Stomach (tissue), 9 donors: ENCODE results near the gene DTYMK. TPM values are rescaled to one million over a fixed set of nuclear protein-coding genes. Genes with fewer than 3 reads are reported as not detected.

Experiments used
- DNase-seq, 2 donors: peaks; one replicate each; pipeline versions ENCODE4 v3.0.0 to v3.0.0-alpha.2; 2013 to 2019
- H3K27ac ChIP-seq, 5 donors: fragments of 200-600 bp in 4 of 5; sonication (generic) in 4 of 5; one replicate each; pipeline ENCODE4 v1.5.1; 2013 to 2019; ENCODE audit warnings: mild to moderate bottlenecking in 1 of 5, moderate library complexity in 1 of 5
- H3K27me3 ChIP-seq, 3 donors: fragments of 200-600 bp; sonication (generic); one replicate each; pipeline ENCODE4 v1.5.1; 2017 to 2019; ENCODE audit warnings: mixed run types in 1 of 3
- H3K36me3 ChIP-seq, 4 donors: fragments of 200-600 bp; sonication (generic); 1 replicate in 3 of 4; 2 replicates in 1 of 4; pipeline ENCODE4 v1.5.1; 2016 to 2019
- H3K4me1 ChIP-seq, 4 donors: fragments of 200-600 bp; sonication (generic); one replicate each; pipeline ENCODE4 v1.5.1; 2016 to 2019
- H3K4me3 ChIP-seq, 4 donors: fragments of 200-600 bp; sonication (generic) in 3 of 4; one replicate each; pipeline ENCODE4 v1.5.1; 2016 to 2019; ENCODE audit warnings: mild to moderate bottlenecking in 1 of 4
- H3K9me3 ChIP-seq, 4 donors: fragments of 200-600 bp; sonication (generic); one replicate each; pipeline ENCODE4 v1.5.1; 2016 to 2019
- EP300 ChIP-seq: sonication (generic); formaldehyde crosslinking; IDR thresholded peaks from one replicate; pipeline ENCODE4 v1.6.1; 2017; ENCODE audit warnings: antibody characterized with exemption
- POLR2A ChIP-seq, 4 donors: fragments of 450-650 bp; IDR thresholded peaks; one replicate each; pipeline ENCODE4 v1.6.1; 2016; ENCODE audit warnings: antibody characterized with exemption in 4 of 4, control low read depth in 2 of 4, mild to moderate bottlenecking in 1 of 4, moderate library complexity in 1 of 4
- POLR2AphosphoS5 ChIP-seq, 3 donors: sonication (generic); formaldehyde crosslinking; IDR thresholded peaks; one replicate each; pipeline ENCODE4 v1.6.1; 2016; ENCODE audit warnings: antibody characterized with exemption in 3 of 3
- WGBS, 5 donors: extraction: QIAGEN DNeasy Blood & Tissue Kit in 3 of 5; methylation state at CpG; one replicate each; pipeline versions ENCODE4 v1.1.5 to v1.1.7; 2013 to 2018; 5-methylcytosine and 5-hydroxymethylcytosine counted together
- intact Hi-C: fragments of 100-400 bp; cut with DNase I; formaldehyde crosslinking; loops from one replicate; pipeline ENCODE4 v1.15.1; 2023; ENCODE audit warnings: low total_unique reads
- polyA plus RNA-seq, 3 donors: library from polyadenylated mRNA; stranded (reverse); fragments of 200-250 nt; gene quantifications; one replicate each; pipeline ENCODE4 v1.2.3, GENCODE V29; 2013
- total RNA-seq, 5 donors: library from RNA; depleted of rRNA; stranded (reverse); fragments of >200 nt; gene quantifications; one replicate each; pipeline versions ENCODE4 v1.1.0 to v1.2.3, GENCODE V29; 2014 to 2016
- TF ChIP-seq, protein P1 (sequence below), 7 experiments: fragments of 450-650 bp in 4 of 7; fragments of 200-600 bp in 3 of 7; sonication (generic) in 3 of 7; IDR thresholded peaks; one replicate each; pipeline ENCODE4 v1.5.1; 2016 to 2019; ENCODE audit warnings: antibody characterized with exemption in 7 of 7, control low read depth in 2 of 7, mild to moderate bottlenecking in 1 of 7
- donor health status: healthy with polysubstance abuse.
- donor health status: Bipolar disorder and iron deficiency.
- donor health status: healthy.

The DTYMK gene
- total and polyA plus RNA-seq, 8 donors = 3.5 to 50.0 (median 21.7) TPM

DNA sequence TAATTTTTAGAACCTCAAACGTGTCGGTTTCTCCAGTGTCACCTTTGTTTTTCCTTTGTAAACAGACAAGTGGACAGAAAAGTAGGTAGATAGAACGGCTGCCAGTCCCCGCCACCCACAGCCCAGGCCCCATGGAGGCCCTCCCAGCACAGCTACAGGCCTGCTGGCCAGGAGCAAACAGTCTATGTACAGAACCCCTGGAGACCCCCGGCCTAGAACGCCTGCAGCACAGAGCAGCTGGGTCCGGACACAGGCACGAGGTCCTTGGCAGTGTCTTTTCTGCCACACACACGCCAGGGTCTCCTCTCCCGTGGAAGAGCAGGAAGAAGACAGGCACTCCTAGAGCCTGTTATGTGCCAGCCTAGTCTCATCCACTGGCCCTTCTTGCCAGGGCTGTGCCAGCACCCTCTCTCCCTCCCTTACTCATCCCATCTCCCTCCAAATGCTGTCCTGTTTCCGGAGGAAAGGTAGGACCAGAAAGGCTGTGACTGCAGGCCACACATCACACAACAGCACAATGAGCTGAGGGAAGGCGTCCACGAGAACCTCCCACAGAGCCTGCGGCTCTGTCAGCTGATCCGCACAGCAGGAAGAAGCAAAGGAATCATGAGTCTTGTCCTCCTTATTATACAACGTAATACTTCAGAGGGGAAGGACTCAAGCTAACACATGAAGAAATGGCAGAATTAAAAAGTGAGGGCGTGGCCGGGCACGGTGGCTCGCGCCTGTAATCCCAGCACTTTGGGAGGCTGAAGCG, 7.7 kb downstream of the DTYMK start:
- intact Hi-C loops = no loop called here
- TF ChIP-seq POLR2A (IDR thresholded peaks at IDR 0.05) = no peak
- no peak for TF ChIP-seq EP300
- TF ChIP-seq, protein P1, sequence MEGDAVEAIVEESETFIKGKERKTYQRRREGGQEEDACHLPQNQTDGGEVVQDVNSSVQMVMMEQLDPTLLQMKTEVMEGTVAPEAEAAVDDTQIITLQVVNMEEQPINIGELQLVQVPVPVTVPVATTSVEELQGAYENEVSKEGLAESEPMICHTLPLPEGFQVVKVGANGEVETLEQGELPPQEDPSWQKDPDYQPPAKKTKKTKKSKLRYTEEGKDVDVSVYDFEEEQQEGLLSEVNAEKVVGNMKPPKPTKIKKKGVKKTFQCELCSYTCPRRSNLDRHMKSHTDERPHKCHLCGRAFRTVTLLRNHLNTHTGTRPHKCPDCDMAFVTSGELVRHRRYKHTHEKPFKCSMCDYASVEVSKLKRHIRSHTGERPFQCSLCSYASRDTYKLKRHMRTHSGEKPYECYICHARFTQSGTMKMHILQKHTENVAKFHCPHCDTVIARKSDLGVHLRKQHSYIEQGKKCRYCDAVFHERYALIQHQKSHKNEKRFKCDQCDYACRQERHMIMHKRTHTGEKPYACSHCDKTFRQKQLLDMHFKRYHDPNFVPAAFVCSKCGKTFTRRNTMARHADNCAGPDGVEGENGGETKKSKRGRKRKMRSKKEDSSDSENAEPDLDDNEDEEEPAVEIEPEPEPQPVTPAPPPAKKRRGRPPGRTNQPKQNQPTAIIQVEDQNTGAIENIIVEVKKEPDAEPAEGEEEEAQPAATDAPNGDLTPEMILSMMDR (IDR thresholded peaks at IDR 0.05) = no peak
- no peak for TF ChIP-seq POLR2AphosphoS5 (IDR thresholded peaks at IDR 0.05)
- 83 to 89% (median 87%) methylated on average over 22 of the region's 22 CpGs for WGBS, 5 donors
- no peak overlapping the region for H3K27ac ChIP-seq
- no peaks in the 10 kb centered on the region for H3K9me3 ChIP-seq
- H3K27me3 ChIP-seq = no peaks in the 10 kb centered on the region
- no peak for DNase-seq
- peaks cover 0 to 10% (median 4%) of the 10 kb centered on the region in 4 donors for H3K4me1 ChIP-seq
- peaks cover 11 to 99% (median 84%) of the 10 kb centered on the region in 4 donors for H3K36me3 ChIP-seq
- H3K4me3 ChIP-seq = no peak overlapping the region

DNA sequence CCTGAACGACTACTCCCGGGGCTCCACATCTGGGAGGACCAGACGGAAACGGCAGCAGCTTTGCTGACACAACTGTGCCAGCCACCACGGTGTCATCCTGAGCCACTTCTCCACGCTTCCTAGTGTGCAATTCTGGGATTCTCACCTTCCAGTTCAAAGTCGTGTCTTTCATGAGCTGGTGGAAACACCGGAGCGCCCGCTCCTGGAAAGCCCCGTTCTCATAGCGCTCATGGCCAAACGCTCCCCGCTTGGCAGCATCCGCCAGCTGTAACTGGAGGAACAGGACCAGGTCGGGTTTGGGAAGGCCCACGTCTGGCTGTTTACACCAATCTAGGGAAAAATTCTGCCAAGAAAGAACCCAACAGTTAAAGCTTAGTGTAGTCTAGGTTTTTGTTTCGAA, 8.3 kb downstream of the DTYMK start:
- H3K4me3 ChIP-seq = no peak overlapping the region
- 89 to 94% (median 91%) methylated on average over 18 of the region's 18 CpGs for WGBS, 5 donors
- H3K36me3 ChIP-seq = peaks cover 11 to 95% (median 86%) of the 10 kb centered on the region in 4 donors
- H3K4me1 ChIP-seq = peaks cover 0 to 10% (median 4%) of the 10 kb centered on the region in 4 donors
- no peak for TF ChIP-seq POLR2A (IDR thresholded peaks at IDR 0.05)
- H3K27ac ChIP-seq = no peak overlapping the region
- intact Hi-C loops = no loop called here
- DNase-seq = no peak
- H3K27me3 ChIP-seq = no peaks in the 10 kb centered on the region
- H3K9me3 ChIP-seq = no peaks in the 10 kb centered on the region

DNA sequence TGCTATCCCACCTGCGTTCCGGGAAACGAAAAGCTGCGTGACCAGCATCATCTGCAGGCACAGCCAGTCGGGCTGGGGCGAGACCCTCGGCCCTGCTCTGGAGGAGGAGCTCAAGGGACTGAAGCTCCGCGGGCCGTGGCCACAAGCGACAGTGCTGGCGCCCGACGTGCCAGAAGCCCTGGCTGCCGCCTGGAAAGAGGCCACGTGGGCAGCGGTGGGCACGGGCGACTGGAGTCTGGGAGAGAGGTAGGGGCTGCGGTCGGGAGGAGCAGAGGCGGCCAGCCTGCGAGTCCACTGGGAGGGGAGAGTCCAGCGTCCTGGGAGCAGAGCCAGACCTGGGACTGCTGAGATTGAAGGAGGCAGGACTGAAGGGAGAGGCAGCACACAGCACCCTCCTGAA, 9.2 kb downstream of the DTYMK start:
- TF ChIP-seq, protein P1 (IDR thresholded peaks at IDR 0.05) = no peak
- no peak for TF ChIP-seq POLR2AphosphoS5 (IDR thresholded peaks at IDR 0.05)
- no peak for TF ChIP-seq EP300
- no peak for TF ChIP-seq POLR2A (IDR thresholded peaks at IDR 0.05)
- Histone ChIP-seq H3K4me3 (no peak overlapping the region), H3K27me3 (no peaks in the 10 kb centered on the region), H3K9me3 (no peaks in the 10 kb centered on the region), H3K27ac (no peak overlapping the region), H3K36me3 (peaks cover 11 to 96% (median 93%) of the 10 kb centered on the region in 4 donors), H3K4me1 (peaks cover 0 to 10% (median 4%) of the 10 kb centered on the region in 4 donors)
- intact Hi-C loops = no loop called here
- DNase-seq = no peak
- 85 to 97% (median 91%) methylated on average over 23 to 24 of the region's 24 CpGs for WGBS, 5 donors

DNA sequence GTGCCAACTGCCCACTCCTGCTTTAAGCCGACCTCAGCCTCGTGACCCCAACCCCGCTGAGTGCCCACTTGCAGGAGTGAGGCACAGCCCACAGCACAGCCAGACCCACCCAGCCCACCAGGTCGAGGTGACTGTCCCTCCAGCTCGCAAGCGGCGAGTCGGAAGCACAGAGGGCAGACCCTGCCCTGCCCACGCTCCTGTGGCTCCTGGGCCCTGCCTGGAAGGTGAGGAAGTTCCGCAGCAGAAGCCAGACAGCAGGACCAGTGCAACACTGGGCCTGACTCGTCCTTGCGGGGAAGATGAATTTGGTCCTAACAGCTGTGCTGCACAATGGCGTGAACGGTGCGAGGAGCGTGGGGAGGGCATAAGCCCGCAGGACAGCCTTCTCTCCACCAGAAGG, 9.9 kb downstream of the DTYMK start:
- Histone ChIP-seq H3K4me1 (peaks cover 0 to 10% (median 4%) of the 10 kb centered on the region in 4 donors), H3K9me3 (no peaks in the 10 kb centered on the region), H3K4me3 (no peak overlapping the region), H3K27me3 (no peaks in the 10 kb centered on the region), H3K36me3 (peaks cover 16 to 97% (median 93%) of the 10 kb centered on the region in 4 donors), H3K27ac (no peak overlapping the region)
- intact Hi-C loops = no loop called here
- no peak for DNase-seq
- 84 to 97% (median 95%) methylated on average over 12 to 17 of the region's 17 CpGs for WGBS, 5 donors
- TF ChIP-seq POLR2A (IDR thresholded peaks at IDR 0.05) (no peak), POLR2AphosphoS5 (IDR thresholded peaks at IDR 0.05) (no peak)
- TF ChIP-seq, protein P1 (IDR thresholded peaks at IDR 0.05) = no peak

DNA sequence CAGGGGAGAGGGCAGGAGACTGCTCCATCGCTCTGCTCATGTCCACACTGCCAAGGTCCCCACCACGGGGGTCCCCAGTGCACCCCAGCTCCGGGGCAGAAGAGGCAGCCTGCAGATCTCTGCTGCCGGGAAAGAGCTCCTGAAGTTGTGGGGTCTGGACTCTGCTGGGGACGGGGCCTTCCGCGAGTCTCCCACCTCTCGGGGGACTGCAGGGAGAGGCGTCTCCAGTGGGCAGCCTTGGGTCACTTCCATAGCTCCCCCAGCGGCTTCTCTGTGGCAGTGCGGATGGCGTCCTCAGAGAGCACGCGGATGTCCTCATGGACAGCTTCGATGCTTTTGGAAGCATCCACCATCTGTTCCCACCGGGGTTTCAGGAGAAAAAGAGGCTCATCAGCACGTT, 10.7 kb downstream of the DTYMK start:
- DNase-seq = no peak
- Histone ChIP-seq H3K27ac (no peak overlapping the region), H3K36me3 (peaks cover 23 to 97% (median 93%) of the 10 kb centered on the region in 4 donors), H3K27me3 (no peaks in the 10 kb centered on the region), H3K4me3 (no peak overlapping the region), H3K4me1 (peaks cover 0 to 3% (median 1%) of the 10 kb centered on the region in 4 donors), H3K9me3 (no peaks in the 10 kb centered on the region)
- intact Hi-C loops = no loop called here
- 84 to 95% (median 88%) methylated on average over 15 to 17 of the region's 17 CpGs for WGBS, 5 donors
- TF ChIP-seq, protein P1 (IDR thresholded peaks at IDR 0.05) = no peak
- TF ChIP-seq EP300 (no peak), POLR2AphosphoS5 (IDR thresholded peaks at IDR 0.05) (no peak), POLR2A (IDR thresholded peaks at IDR 0.05) (no peak)
